ENCODE measurements around the gene SNAPC5. TPM values are rescaled to one million over a fixed set of nuclear protein-coding genes. Genes with fewer than 3 reads are reported as not detected.
"Not testable (repeated sequence)": the region's sequence is repeated elsewhere in the genome, so short reads cannot be mapped to it uniquely, and the experiment has no call there.

SNAPC5 gene
- total RNA-seq, 2 experiments from 2014 or later: 25.0 to 25.7 TPM

DNA sequence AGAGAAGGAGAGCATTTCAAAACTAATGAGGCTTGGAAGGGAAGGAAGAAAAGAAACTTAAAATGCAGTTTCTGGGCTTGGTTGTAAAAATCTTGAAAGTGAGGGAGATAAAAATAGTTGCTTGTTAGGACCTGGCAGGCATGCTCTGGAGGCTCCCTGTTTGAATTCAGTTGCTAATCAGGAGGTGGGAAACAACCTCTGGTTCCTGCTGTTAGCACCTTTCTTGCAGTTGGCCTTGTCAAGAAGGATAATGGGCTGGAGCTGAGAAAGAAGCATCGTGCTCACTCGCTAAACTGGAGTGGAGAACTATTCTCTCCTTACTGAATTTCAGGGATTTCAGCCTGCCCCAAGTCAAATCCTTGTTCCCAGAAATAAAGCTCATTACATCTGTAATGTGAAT lies 23.4 kb downstream of the SNAPC5 start:
- ChIA-PET CTCF (interaction anchor here (1.3 to 3.1 kb wide), 4 partner anchors 15 to 89 kb away, joined by 4 to 24 read pairs (median 5); partner anchors contain the start of genes MAP2K1 and SNAPC5), POLR2A (no interaction called here)
- Mint-ChIP-seq H3K4me3 (no peak overlapping the region), H3K9me3 (ENCODE audit: insufficient read depth) (no peaks in the 10 kb centered on the region), H3K36me3 (ENCODE audit: low read depth) (peaks cover 29% of the 10 kb centered on the region), H3K27me3 (ENCODE audit: low read depth) (no peaks in the 10 kb centered on the region), H3K4me1 (ENCODE audit: low read depth) (peaks cover 40% of the 10 kb centered on the region), H3K27ac (no peak overlapping the region)
- DNase-seq (no peak), ATAC-seq (no peak)

GRCh38 chr15:66472176-66472999 lies 25.2 kb downstream of the SNAPC5 start:
- Mint-ChIP-seq H3K36me3 (ENCODE audit: low read depth) (peaks cover 35% of the 10 kb centered on the region), H3K27me3 (ENCODE audit: low read depth) (no peaks in the 10 kb centered on the region), H3K27ac (peak overlapping the region; percentile 77), H3K4me1 (ENCODE audit: low read depth) (peaks cover 40% of the 10 kb centered on the region), H3K4me3 (peak overlapping the region; percentile 26), H3K9me3 (ENCODE audit: insufficient read depth) (no peaks in the 10 kb centered on the region)
- ChIA-PET CTCF (interaction anchor here (0.6 to 4.9 kb wide), 11 partner anchors 13 to 118 kb away, joined by 3 to 50 read pairs (median 4); partner anchors contain the start of genes MAP2K1 and SNAPC5), POLR2A (interaction anchor here (0.7 to 2.4 kb wide), 8 partner anchors 11 to 178 kb away, joined by 3 to 12 read pairs (median 3); partner anchors contain the start of genes RPL4, SNAPC5 and ZWILCH)
- ATAC-seq: peak; percentile 98
- peak; percentile 74 for DNase-seq

DNA sequence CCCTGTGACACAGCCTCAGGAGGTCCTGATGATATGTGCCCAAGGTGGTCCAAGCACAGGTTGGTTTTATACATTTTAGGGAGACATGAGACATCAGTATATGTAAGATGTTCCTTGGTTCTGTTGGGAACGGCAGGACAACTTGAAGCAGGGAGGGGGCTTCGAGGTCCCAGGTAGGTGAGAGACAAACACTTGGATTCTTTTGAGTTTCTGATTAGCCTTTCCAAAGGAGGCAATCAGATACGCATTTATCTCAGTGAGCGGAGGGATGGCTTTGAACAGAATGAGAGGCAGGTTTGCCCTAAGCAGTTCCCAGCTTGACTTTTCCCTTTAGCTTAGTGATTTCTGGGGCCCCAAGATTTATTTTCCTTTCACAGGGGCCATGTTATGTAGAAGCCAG lies 26.7 kb downstream of the SNAPC5 start:
- H3K9me3 Mint-ChIP-seq (ENCODE audit: insufficient read depth); DNase-seq; H3K4me3 Mint-ChIP-seq; H3K27me3 Mint-ChIP-seq (ENCODE audit: low read depth); ATAC-seq: not testable (repeated sequence)
- Mint-ChIP-seq H3K36me3 (ENCODE audit: low read depth) (peaks cover 47% of the 10 kb centered on the region), H3K4me1 (ENCODE audit: low read depth) (peaks cover 39% of the 10 kb centered on the region), H3K27ac (peak overlapping the region; percentile 17)
- POLR2A ChIA-PET: interaction anchor here (2.3 to 2.4 kb wide), 2 partner anchors 27 to 34 kb away, joined by 11 to 12 read pairs; partner anchors contain the start of genes RPL4, SNAPC5 and ZWILCH
- CTCF ChIA-PET: interaction anchor here (0.9 to 4.9 kb wide), 8 partner anchors 28 to 182 kb away, joined by 3 to 50 read pairs (median 4); partner anchors contain the start of genes MAP2K1 and SNAPC5

- H3K27ac Mint-ChIP-seq; DNase-seq; POLR2A ChIA-PET; H3K27me3 Mint-ChIP-seq (ENCODE audit: low read depth); H3K9me3 Mint-ChIP-seq (ENCODE audit: insufficient read depth); ATAC-seq; H3K4me3 Mint-ChIP-seq: not testable (repeated sequence)
- CTCF ChIA-PET: interaction anchor here (1.1 to 1.4 kb wide), 2 partner anchors 31 to 63 kb away, joined by 3 to 7 read pairs; partner anchors contain the start of gene SNAPC5
- Mint-ChIP-seq H3K4me1 (ENCODE audit: low read depth) (peaks cover 29% of the 10 kb centered on the region), H3K36me3 (ENCODE audit: low read depth) (peaks cover 57% of the 10 kb centered on the region)
These were observed 30.2 kb downstream of the SNAPC5 start for GRCh38 chr15:66467162-66468040.

- H3K4me3 Mint-ChIP-seq; DNase-seq; H3K27me3 Mint-ChIP-seq (ENCODE audit: low read depth); ATAC-seq; CTCF ChIA-PET; H3K9me3 Mint-ChIP-seq (ENCODE audit: insufficient read depth); POLR2A ChIA-PET; H3K27ac Mint-ChIP-seq: not testable (repeated sequence)
- peaks cover 11% of the 10 kb centered on the region for H3K4me1 Mint-ChIP-seq (ENCODE audit: low read depth)
- peaks cover 54% of the 10 kb centered on the region for H3K36me3 Mint-ChIP-seq (ENCODE audit: low read depth)
These were observed 32.3 kb downstream of the SNAPC5 start for GRCh38 chr15:66465294-66465693.

DNA sequence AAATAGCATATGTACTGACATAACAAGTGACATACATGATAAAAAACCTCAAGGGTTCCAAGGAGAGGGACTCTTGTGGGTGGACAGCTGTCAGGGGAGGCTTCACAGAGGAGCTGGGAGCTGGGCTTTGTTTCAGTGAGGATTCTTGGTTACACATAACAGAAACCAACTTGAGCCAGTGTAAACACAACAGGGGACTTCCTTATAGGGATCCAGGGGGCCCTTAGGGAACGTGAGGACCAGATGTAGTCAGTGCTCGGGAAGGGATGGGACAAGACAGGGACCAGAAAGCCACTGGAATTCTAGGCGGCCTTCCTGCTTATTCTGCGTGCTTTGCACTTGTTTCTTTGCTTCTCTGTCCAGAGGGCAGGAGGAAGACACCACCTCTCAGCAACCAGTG lies 34.9 kb downstream of the SNAPC5 start:
- no peak for ATAC-seq
- CTCF ChIA-PET: no interaction called here
- Mint-ChIP-seq H3K4me1 (ENCODE audit: low read depth) (peaks cover 14% of the 10 kb centered on the region), H3K4me3 (no peak overlapping the region), H3K27me3 (ENCODE audit: low read depth) (no peaks in the 10 kb centered on the region), H3K9me3 (ENCODE audit: insufficient read depth) (no peaks in the 10 kb centered on the region), H3K27ac (no peak overlapping the region), H3K36me3 (ENCODE audit: low read depth) (peaks cover 57% of the 10 kb centered on the region)
- POLR2A ChIA-PET: no interaction called here
- no peak for DNase-seq

GRCh38 chr15:66461917-66462316 lies 35.6 kb downstream of the SNAPC5 start:
- Mint-ChIP-seq H3K4me3 (no peak overlapping the region), H3K27me3 (ENCODE audit: low read depth) (no peaks in the 10 kb centered on the region), H3K27ac (no peak overlapping the region), H3K9me3 (ENCODE audit: insufficient read depth) (no peaks in the 10 kb centered on the region), H3K36me3 (ENCODE audit: low read depth) (peaks cover 52% of the 10 kb centered on the region), H3K4me1 (ENCODE audit: low read depth) (peaks cover 12% of the 10 kb centered on the region)
- ChIA-PET POLR2A (no interaction called here), CTCF (no interaction called here)
- DNase-seq (no peak), ATAC-seq (no peak)

- CTCF ChIA-PET; ATAC-seq; H3K4me1 Mint-ChIP-seq (ENCODE audit: low read depth); H3K27me3 Mint-ChIP-seq (ENCODE audit: low read depth); H3K4me3 Mint-ChIP-seq; DNase-seq; H3K9me3 Mint-ChIP-seq (ENCODE audit: insufficient read depth); H3K27ac Mint-ChIP-seq: not testable (repeated sequence)
- peaks cover 49% of the 10 kb centered on the region for H3K36me3 Mint-ChIP-seq (ENCODE audit: low read depth)
- POLR2A ChIA-PET: interaction anchor here (0.9 kb wide), 1 partner anchor 11 kb away, joined by 3 read pairs; no protein-coding TSS in a partner anchor
These were observed 36.3 kb downstream of the SNAPC5 start for GRCh38 chr15:66461294-66461693.

DNA sequence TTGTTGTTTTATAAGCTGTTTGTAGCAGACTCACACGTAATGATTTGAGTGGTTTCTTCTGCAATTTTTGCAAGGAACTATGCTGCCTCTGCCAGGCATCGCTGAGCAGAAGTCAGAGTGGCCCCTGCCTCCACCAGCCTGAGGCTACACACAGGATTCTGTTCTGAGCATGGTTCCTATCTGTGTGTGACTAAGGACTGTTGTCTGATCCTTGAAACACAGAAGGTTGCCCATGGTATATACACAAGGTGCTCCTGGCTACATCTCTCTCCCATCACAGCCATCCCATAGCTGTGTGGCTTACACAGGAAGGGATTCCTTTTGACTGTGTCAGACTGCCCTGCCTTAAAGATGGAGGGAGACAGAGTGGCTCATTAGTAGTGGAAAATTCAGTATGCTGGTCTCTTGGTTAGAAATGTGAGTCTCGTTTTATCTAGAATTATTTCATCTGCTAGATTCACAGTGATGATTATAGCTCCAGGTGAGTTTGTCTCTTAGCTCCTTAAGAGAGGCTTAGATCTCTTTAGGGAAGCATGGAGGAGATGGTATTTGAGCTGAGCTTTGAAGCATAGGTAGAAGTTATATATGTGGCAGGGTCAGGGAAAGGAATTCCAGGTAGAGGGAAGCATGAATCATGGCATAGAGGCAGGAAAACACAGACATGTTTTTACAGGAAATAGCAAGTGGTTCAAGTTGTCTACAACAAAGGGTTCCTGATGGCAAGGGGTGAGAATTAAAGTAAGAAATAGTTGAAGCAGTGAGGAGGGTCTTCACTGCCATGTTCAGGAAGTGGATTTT lies 37.5 kb downstream of the SNAPC5 start:
- no peak for ATAC-seq
- DNase-seq: no peak
- H3K9me3 Mint-ChIP-seq (ENCODE audit: insufficient read depth): no peaks in the 10 kb centered on the region
- H3K36me3 Mint-ChIP-seq (ENCODE audit: low read depth): peaks cover 44% of the 10 kb centered on the region
- no peaks in the 10 kb centered on the region for H3K27me3 Mint-ChIP-seq (ENCODE audit: low read depth)
- POLR2A ChIA-PET: interaction anchor here (0.6 to 1.2 kb wide), 3 partner anchors 15 to 38 kb away, joined by 3 read pairs; no protein-coding TSS in a partner anchor
- peaks cover 9% of the 10 kb centered on the region for H3K4me1 Mint-ChIP-seq (ENCODE audit: low read depth)
- H3K4me3 Mint-ChIP-seq: no peak overlapping the region
- peak overlapping the region; percentile 31 for H3K27ac Mint-ChIP-seq
- CTCF ChIA-PET: interaction anchor here (1.9 kb wide), 1 partner anchor 14 kb away, joined by 4 read pairs; no protein-coding TSS in a partner anchor

DNA sequence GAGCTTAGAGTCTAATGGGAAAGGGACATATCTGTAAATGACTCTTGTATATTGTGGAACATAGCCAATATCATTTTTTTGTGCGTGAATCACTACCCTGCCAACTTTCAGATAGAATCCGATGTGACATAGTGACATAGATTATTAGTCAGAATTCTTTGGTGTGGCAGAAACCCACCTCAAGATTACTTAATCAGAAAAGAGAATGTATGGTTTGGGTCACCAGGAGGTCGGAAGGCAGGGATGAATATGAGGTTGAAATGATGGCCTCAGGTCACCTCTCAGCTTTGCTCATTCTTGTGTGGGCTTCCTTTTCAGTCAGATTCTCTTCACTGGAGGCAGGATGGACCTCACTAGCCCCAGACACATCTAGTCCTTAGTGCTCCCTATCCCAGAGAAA lies 41.4 kb downstream of the SNAPC5 start:
- no peak for DNase-seq
- ChIA-PET POLR2A (no interaction called here), CTCF (interaction anchor here (1.0 kb wide), 1 partner anchor 10 kb away, joined by 4 read pairs; no protein-coding TSS in a partner anchor)
- Mint-ChIP-seq H3K4me3 (no peak overlapping the region), H3K9me3 (ENCODE audit: insufficient read depth) (no peaks in the 10 kb centered on the region), H3K4me1 (ENCODE audit: low read depth) (peaks cover 11% of the 10 kb centered on the region), H3K27me3 (ENCODE audit: low read depth) (no peaks in the 10 kb centered on the region), H3K36me3 (ENCODE audit: low read depth) (peaks cover 42% of the 10 kb centered on the region), H3K27ac (no peak overlapping the region)
- ATAC-seq: no peak

DNA sequence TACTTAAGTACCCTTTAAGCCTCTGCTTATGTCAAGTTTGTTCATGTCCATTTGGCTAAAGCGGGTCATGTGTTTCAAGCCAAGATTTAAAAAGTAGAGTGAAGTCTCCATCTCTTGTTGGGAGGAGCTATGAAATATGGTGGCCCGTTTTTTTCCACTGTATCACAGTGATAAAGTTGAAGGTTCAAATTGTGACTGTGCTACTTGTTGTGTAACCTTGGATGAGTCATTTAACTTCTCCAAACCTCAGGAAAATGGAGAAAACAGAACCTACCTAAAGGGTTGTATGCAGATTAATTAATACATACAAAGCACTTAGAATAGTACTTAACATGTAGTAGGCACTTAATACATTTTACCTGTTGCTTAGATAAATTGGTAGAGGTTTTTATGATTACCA lies 43.4 kb downstream of the SNAPC5 start:
- POLR2A ChIA-PET: no interaction called here
- CTCF ChIA-PET: no interaction called here

More for the DNA sequence above, 43.4 kb downstream of the SNAPC5 start:
- peaks cover 34% of the 10 kb centered on the region for H3K36me3 Mint-ChIP-seq (ENCODE audit: low read depth)
- DNase-seq: no peak
- no peak overlapping the region for H3K27ac Mint-ChIP-seq
- ATAC-seq: no peak
- no peaks in the 10 kb centered on the region for H3K27me3 Mint-ChIP-seq (ENCODE audit: low read depth)
- peaks cover 2% of the 10 kb centered on the region for H3K4me1 Mint-ChIP-seq (ENCODE audit: low read depth)
- H3K4me3 Mint-ChIP-seq: no peak overlapping the region
- no peaks in the 10 kb centered on the region for H3K9me3 Mint-ChIP-seq (ENCODE audit: insufficient read depth)
